LNCaP clone FGC (cell line): ENCODE results near the gene KLHL1.

Experiments
- DNase-seq: peaks from one replicate; pipeline ENCODE4 v3.0.0-alpha.2; 2011; ENCODE audit warnings: low read depth
- H3K4me3 ChIP-seq: 2 replicates; pipeline ENCODE4 v1.5.1; 2011; ENCODE audit warnings: mild to moderate bottlenecking, low read depth, low read length, control low read depth
- CTCF ChIP-seq: IDR thresholded peaks from 2 replicates; pipeline ENCODE4 v1.5.1; 2012; ENCODE audit warnings: mild to moderate bottlenecking; ENCODE audit not compliant: control insufficient read depth, insufficient read depth; ENCODE audit errors: extremely low read depth

Gene KLHL1

GRCh38 chr13:70054572-70054971, 53.7 kb downstream of the KLHL1 start:
- no peak for DNase-seq
- no peak for TF ChIP-seq CTCF
- no peak overlapping the region for H3K4me3 ChIP-seq

GRCh38 chr13:70051531-70051930, 56.7 kb downstream of the KLHL1 start:
- no peak overlapping the region for H3K4me3 ChIP-seq
- DNase-seq = no peak
- TF ChIP-seq CTCF = no peak

GRCh38 chr13:70043685-70044084, 64.6 kb downstream of the KLHL1 start:
- no peak for DNase-seq

GRCh38 chr13:70042193-70042592, 66.1 kb downstream of the KLHL1 start:
- no peak overlapping the region for H3K4me3 ChIP-seq
- no peak for TF ChIP-seq CTCF
- DNase-seq = no peak

More at GRCh38 chr13:70043685-70044084, 64.6 kb downstream of the KLHL1 start:
- TF ChIP-seq CTCF = no peak
- H3K4me3 ChIP-seq = no peak overlapping the region

GRCh38 chr13:70034286-70034685, 74.0 kb downstream of the KLHL1 start:
- no peak for DNase-seq
- H3K4me3 ChIP-seq = no peak overlapping the region
- TF ChIP-seq CTCF = no peak

GRCh38 chr13:70027551-70027950, 80.7 kb downstream of the KLHL1 start:
- no peak for TF ChIP-seq CTCF
- no peak for DNase-seq
- H3K4me3 ChIP-seq = no peak overlapping the region

GRCh38 chr13:70023516-70023915, 84.7 kb downstream of the KLHL1 start:
- no peak for DNase-seq
- no peak for TF ChIP-seq CTCF
- no peak overlapping the region for H3K4me3 ChIP-seq
